K562 (cell line): Measurements from ENCODE around the gene NSMF. TPM values are rescaled to one million over a fixed set of nuclear protein-coding genes. Genes with fewer than 3 reads are reported as not detected.

ENCODE experiments used
- ETV5 ChIP-seq: sonication (generic); formaldehyde crosslinking; IDR thresholded peaks from 2 replicates; pipeline ENCODE4 v1.4.0; 2020; ENCODE audit warnings: low read depth, mild to moderate bottlenecking, missing genetic modification reagents
- FOXK1 ChIP-seq: sonication (generic); formaldehyde crosslinking; IDR thresholded peaks from 2 replicates; pipeline ENCODE4 v1.8.0; 2022; ENCODE audit warnings: missing genetic modification reagents, mild to moderate bottlenecking, borderline replicate concordance
- FUS ChIP-seq: fragments of 200-400 bp; formaldehyde crosslinking; optimal IDR thresholded peaks from 2 replicates; pipeline ENCODE3; 2017; ENCODE audit warnings: low read depth, low read length
- MCM3 ChIP-seq: fragments of 450-650 bp; IDR thresholded peaks from 2 replicates; pipeline ENCODE4 v1.6.1; 2016
- MTA1 ChIP-seq: fragments of 450-650 bp; IDR thresholded peaks from 2 replicates; pipeline ENCODE4 v1.6.1; 2017; ENCODE audit warnings: borderline replicate concordance
- PHF8 ChIP-seq: fragments of 200-600 bp; sonication (generic); IDR thresholded peaks from 2 replicates; pipeline ENCODE4 v1.6.1; 2012; ENCODE audit warnings: mixed run types, mild to moderate bottlenecking, inconsistent platforms, low read length, moderate library complexity, borderline replicate concordance
- ZFP91 ChIP-seq: sonication (generic); formaldehyde crosslinking; IDR thresholded peaks from 2 replicates; pipeline ENCODE4 v1.8.0; 2022; ENCODE audit warnings: mild to moderate bottlenecking, missing genetic modification reagents
- ZFX ChIP-seq: sonication (generic); formaldehyde crosslinking; IDR thresholded peaks from 2 replicates; pipeline ENCODE4 v1.8.0; 2022; ENCODE audit warnings: mild to moderate bottlenecking, missing genetic modification reagents, moderate library complexity
- ZNF175 ChIP-seq: fragments of 200-800 bp; sonication (Bioruptor generic); IDR thresholded peaks from 2 replicates; pipeline ENCODE4 v1.6.1; 2016; ENCODE audit warnings: low read depth, mild to moderate bottlenecking, missing genetic modification characterization, missing compliant biosample characterization
- ZNF408 ChIP-seq: fragments of 250-450 bp; sonication (Bioruptor Pico); IDR thresholded peaks from 2 replicates; pipeline ENCODE4 v1.4.0; 2020; ENCODE audit warnings: low read depth, mild to moderate bottlenecking, moderate library complexity
- ZNF778 ChIP-seq: fragments of 450-650 bp; formaldehyde crosslinking; IDR thresholded peaks from 2 replicates; pipeline ENCODE4 v1.4.0; 2020; ENCODE audit warnings: mild to moderate bottlenecking, moderate library complexity
- ZSCAN29 ChIP-seq: fragments of 450-650 bp; IDR thresholded peaks from 2 replicates; pipeline ENCODE4 v1.6.1; 2017
- polyA plus RNA-seq, 8 experiments: library from polyadenylated mRNA; depleted of rRNA in 4 of 8; stranded (reverse) in 5 of 8; unstranded in 3 of 8; fragments of >200 nt; fragmentation: Nextera tagmentation in 2 of 8; fragmentation: Illumina TruSeq in 1 of 8; extraction: Ambion mirVana in 2 of 8; extraction: Trizol in 1 of 8; gene quantifications; 2 replicates each; pipeline versions ENCODE4 v1.2.1 to v1.2.3, GENCODE V29; 2011 to 2014; ENCODE audit warnings: inconsistent platforms in 1 of 8, missing spikeins in 1 of 8
- total RNA-seq, 7 experiments: library from RNA; depleted of rRNA in 6 of 7; stranded (reverse); fragments of >200 nt in 6 of 7; fragmentation: Illumina TruSeq in 2 of 7; extraction: Trizol in 2 of 7; gene quantifications; 2 replicates each; pipeline versions ENCODE4 v1.2.1 to v1.2.3, GENCODE V29; 2011 to 2021; ENCODE audit warnings: low replicate concordance in 1 of 7
- TF ChIP-seq, protein P1 (sequence below): fragments of 200-600 bp; sonication (generic); IDR thresholded peaks from one replicate; pipeline ENCODE4 v1.6.1; 2012; ENCODE audit warnings: mild to moderate bottlenecking, low read depth, low read length, inconsistent platforms
- TF ChIP-seq, protein P2 (sequence below): fragments of 250-450 bp; sonication (Bioruptor Pico); IDR thresholded peaks from 2 replicates; pipeline ENCODE4 v1.8.0; 2022; ENCODE audit warnings: inconsistent platforms, mild to moderate bottlenecking, moderate library complexity, borderline replicate concordance

NSMF gene
- total and polyA plus RNA-seq, 9 of the 15 experiments (the other 6 are each of a cell fraction or from before 2014, with no cell fraction given) = 0.20 to 82.7 (median 29.3) TPM

DNA sequence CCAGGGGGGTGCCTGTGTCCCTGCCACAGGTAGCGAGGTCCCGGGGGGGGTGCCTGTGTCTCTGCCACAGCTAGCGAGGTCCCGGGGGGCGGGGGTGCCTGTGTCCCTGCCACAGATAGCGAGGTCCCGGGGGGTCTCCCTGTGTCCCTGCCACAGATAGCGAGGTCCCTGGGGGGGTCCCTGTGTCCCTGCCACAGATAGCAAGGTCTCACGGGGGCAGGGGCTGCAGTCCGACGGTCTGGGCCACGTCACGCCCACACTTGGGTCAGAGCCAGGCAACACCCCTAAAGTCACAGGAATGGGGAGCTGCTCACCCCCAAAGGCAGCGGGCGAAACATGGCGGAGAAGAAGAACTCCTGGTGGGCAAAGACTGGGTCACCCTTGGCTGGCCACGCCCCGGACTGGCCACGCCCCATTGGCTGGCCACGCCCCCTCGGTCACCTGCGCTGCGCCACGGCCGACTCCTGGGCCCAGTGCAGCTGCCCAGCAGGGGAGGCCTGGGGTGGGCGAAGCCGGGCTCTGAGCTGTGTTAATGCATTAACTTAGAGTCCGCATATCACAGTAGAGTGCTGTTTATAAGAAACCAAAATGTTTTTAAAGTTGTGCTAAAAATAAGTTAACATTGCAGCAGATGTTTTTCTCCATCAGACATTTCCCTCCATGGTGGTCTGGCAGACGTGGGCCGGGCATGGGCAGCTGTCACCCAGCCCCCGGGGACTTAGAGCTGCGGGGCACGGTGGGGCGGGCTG lies 29.0 kb downstream of the NSMF start (continued):
- TF ChIP-seq, protein P1, sequence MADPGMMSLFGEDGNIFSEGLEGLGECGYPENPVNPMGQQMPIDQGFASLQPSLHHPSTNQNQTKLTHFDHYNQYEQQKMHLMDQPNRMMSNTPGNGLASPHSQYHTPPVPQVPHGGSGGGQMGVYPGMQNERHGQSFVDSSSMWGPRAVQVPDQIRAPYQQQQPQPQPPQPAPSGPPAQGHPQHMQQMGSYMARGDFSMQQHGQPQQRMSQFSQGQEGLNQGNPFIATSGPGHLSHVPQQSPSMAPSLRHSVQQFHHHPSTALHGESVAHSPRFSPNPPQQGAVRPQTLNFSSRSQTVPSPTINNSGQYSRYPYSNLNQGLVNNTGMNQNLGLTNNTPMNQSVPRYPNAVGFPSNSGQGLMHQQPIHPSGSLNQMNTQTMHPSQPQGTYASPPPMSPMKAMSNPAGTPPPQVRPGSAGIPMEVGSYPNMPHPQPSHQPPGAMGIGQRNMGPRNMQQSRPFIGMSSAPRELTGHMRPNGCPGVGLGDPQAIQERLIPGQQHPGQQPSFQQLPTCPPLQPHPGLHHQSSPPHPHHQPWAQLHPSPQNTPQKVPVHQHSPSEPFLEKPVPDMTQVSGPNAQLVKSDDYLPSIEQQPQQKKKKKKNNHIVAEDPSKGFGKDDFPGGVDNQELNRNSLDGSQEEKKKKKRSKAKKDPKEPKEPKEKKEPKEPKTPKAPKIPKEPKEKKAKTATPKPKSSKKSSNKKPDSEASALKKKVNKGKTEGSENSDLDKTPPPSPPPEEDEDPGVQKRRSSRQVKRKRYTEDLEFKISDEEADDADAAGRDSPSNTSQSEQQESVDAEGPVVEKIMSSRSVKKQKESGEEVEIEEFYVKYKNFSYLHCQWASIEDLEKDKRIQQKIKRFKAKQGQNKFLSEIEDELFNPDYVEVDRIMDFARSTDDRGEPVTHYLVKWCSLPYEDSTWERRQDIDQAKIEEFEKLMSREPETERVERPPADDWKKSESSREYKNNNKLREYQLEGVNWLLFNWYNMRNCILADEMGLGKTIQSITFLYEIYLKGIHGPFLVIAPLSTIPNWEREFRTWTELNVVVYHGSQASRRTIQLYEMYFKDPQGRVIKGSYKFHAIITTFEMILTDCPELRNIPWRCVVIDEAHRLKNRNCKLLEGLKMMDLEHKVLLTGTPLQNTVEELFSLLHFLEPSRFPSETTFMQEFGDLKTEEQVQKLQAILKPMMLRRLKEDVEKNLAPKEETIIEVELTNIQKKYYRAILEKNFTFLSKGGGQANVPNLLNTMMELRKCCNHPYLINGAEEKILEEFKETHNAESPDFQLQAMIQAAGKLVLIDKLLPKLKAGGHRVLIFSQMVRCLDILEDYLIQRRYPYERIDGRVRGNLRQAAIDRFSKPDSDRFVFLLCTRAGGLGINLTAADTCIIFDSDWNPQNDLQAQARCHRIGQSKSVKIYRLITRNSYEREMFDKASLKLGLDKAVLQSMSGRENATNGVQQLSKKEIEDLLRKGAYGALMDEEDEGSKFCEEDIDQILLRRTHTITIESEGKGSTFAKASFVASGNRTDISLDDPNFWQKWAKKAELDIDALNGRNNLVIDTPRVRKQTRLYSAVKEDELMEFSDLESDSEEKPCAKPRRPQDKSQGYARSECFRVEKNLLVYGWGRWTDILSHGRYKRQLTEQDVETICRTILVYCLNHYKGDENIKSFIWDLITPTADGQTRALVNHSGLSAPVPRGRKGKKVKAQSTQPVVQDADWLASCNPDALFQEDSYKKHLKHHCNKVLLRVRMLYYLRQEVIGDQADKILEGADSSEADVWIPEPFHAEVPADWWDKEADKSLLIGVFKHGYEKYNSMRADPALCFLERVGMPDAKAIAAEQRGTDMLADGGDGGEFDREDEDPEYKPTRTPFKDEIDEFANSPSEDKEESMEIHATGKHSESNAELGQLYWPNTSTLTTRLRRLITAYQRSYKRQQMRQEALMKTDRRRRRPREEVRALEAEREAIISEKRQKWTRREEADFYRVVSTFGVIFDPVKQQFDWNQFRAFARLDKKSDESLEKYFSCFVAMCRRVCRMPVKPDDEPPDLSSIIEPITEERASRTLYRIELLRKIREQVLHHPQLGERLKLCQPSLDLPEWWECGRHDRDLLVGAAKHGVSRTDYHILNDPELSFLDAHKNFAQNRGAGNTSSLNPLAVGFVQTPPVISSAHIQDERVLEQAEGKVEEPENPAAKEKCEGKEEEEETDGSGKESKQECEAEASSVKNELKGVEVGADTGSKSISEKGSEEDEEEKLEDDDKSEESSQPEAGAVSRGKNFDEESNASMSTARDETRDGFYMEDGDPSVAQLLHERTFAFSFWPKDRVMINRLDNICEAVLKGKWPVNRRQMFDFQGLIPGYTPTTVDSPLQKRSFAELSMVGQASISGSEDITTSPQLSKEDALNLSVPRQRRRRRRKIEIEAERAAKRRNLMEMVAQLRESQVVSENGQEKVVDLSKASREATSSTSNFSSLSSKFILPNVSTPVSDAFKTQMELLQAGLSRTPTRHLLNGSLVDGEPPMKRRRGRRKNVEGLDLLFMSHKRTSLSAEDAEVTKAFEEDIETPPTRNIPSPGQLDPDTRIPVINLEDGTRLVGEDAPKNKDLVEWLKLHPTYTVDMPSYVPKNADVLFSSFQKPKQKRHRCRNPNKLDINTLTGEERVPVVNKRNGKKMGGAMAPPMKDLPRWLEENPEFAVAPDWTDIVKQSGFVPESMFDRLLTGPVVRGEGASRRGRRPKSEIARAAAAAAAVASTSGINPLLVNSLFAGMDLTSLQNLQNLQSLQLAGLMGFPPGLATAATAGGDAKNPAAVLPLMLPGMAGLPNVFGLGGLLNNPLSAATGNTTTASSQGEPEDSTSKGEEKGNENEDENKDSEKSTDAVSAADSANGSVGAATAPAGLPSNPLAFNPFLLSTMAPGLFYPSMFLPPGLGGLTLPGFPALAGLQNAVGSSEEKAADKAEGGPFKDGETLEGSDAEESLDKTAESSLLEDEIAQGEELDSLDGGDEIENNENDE = no peak
- TF ChIP-seq MCM3 = no peak
- TF ChIP-seq ETV5 (CRISPR knock-in tag) = no peak
- no peak for TF ChIP-seq FOXK1 (CRISPR knock-in tag)
- TF ChIP-seq ZFX = peak; percentile 88
- no peak for TF ChIP-seq ZNF408 (CRISPR knock-in tag)
- TF ChIP-seq, protein P2, sequence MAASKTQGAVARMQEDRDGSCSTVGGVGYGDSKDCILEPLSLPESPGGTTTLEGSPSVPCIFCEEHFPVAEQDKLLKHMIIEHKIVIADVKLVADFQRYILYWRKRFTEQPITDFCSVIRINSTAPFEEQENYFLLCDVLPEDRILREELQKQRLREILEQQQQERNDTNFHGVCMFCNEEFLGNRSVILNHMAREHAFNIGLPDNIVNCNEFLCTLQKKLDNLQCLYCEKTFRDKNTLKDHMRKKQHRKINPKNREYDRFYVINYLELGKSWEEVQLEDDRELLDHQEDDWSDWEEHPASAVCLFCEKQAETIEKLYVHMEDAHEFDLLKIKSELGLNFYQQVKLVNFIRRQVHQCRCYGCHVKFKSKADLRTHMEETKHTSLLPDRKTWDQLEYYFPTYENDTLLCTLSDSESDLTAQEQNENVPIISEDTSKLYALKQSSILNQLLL = no peak
- TF ChIP-seq MTA1 = no peak
- no peak for TF ChIP-seq FUS
- no peak for TF ChIP-seq ZSCAN29
- peak; percentile 53; the same call in 1 of the 2 replicates for TF ChIP-seq PHF8
- no peak for TF ChIP-seq ZFP91 (CRISPR knock-in tag)
- TF ChIP-seq ZNF778 (CRISPR knock-in tag) = no peak
- no peak for TF ChIP-seq ZNF175 (CRISPR knock-in tag)
